ENCODE results near the gene TMEM63B. TPM values are rescaled to one million over a fixed set of nuclear protein-coding genes. Genes with fewer than 3 reads are reported as not detected.

Gene TMEM63B
- total RNA-seq, 1 donor from 2014 or later: 54.9 TPM

DNA sequence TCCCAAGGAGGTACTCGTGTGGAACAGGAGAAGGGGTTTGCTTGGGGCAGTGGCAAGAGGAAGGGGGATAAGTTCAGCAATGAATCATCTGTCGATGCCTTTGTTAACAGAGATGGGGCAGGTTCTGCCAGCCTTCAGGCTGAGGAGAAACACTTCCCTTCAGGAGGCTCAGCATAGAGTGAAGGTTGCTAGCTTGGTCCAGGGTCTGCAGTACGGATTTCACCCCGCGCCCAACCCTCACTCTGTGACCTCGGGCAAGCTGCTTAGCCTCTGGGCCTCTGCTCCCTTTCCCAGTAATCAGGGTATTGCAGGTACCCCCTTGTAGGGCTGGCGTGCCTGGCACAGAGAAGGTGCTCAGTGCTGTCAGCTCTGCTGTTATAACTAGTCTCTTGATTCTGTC lies 38.8 kb downstream of the TMEM63B start:
- Mint-ChIP-seq H3K27ac (no peak overlapping the region), H3K9me3 (no peaks in the 10 kb centered on the region), H3K4me3 (no peak overlapping the region), H3K4me1 (peaks cover 4% of the 10 kb centered on the region), H3K36me3 (no peaks in the 10 kb centered on the region), H3K27me3 (ENCODE audit: low read depth) (peaks cover 23% of the 10 kb centered on the region)
- no peak for DNase-seq (ENCODE audit: low spot score in 2 of 2, unreplicated experiment in 2 of 2)
- TF ChIP-seq, protein P1, sequence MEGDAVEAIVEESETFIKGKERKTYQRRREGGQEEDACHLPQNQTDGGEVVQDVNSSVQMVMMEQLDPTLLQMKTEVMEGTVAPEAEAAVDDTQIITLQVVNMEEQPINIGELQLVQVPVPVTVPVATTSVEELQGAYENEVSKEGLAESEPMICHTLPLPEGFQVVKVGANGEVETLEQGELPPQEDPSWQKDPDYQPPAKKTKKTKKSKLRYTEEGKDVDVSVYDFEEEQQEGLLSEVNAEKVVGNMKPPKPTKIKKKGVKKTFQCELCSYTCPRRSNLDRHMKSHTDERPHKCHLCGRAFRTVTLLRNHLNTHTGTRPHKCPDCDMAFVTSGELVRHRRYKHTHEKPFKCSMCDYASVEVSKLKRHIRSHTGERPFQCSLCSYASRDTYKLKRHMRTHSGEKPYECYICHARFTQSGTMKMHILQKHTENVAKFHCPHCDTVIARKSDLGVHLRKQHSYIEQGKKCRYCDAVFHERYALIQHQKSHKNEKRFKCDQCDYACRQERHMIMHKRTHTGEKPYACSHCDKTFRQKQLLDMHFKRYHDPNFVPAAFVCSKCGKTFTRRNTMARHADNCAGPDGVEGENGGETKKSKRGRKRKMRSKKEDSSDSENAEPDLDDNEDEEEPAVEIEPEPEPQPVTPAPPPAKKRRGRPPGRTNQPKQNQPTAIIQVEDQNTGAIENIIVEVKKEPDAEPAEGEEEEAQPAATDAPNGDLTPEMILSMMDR (IDR thresholded peaks at IDR 0.05; ENCODE audit: unreplicated experiment): no peak

DNA sequence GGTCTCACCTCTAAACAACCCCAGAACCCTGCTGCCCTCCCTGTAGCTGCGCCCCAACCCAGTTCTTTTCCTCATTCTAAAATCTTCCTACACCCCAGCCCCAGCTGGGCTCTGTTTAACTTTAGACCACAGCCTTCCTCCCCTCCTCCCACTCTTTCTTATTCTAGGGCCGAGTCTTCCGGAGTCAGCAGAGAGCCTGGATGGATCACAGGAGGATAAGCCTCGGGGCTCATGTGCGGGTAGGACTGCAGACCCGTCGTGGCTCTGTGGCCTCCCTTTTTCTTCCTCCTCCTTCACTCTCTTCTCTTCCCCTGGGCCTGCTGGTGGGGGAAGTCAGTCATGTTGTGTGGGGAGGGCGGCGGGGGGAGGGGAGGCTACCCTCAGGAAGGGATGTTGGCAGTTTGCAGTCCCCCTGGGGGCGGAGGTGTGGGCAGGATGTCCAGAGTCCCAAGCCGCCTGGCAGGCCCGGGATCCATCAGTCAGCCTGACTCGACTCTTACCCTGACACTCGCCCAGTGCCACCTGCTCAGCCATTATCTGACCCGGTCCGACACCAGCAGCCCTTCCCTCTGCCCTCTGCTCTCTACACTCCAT lies 39.3 kb downstream of the TMEM63B start:
- no peaks in the 10 kb centered on the region for H3K9me3 Mint-ChIP-seq
- H3K27ac Mint-ChIP-seq: no peak overlapping the region
- no peak overlapping the region for H3K4me3 Mint-ChIP-seq
- H3K4me1 Mint-ChIP-seq: peaks cover 4% of the 10 kb centered on the region
- TF ChIP-seq, protein P1 (IDR thresholded peaks at IDR 0.05; ENCODE audit: unreplicated experiment): no peak
- no peaks in the 10 kb centered on the region for H3K36me3 Mint-ChIP-seq
- peaks cover 27% of the 10 kb centered on the region for H3K27me3 Mint-ChIP-seq (ENCODE audit: low read depth)
- DNase-seq (ENCODE audit: low spot score in 2 of 2, unreplicated experiment in 2 of 2): no peak

DNA sequence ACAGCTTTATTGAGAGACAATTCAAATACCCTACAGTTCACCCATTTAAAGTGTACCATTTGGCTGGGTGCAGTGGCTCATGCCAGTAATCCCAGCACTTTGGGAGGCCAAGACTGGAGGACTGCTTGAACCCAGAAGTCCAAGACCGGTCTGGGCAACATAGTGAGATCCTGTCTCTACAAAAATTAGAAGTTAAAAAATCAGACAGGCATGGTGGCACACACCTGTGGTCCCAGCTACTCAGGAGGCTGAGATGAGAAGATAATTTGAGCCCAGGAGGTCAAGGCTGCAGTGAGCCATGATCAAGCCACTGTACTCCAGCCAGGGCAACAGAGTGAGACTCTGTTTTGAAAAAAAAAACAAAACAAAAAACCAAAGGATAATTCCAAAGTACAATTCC lies 40.2 kb downstream of the TMEM63B start:
- H3K27ac Mint-ChIP-seq: no peak overlapping the region
- TF ChIP-seq, protein P1 (IDR thresholded peaks at IDR 0.05; ENCODE audit: unreplicated experiment): no peak
- H3K36me3 Mint-ChIP-seq: no peaks in the 10 kb centered on the region
- H3K4me1 Mint-ChIP-seq: peaks cover 4% of the 10 kb centered on the region
- no peaks in the 10 kb centered on the region for H3K9me3 Mint-ChIP-seq
- no peak for DNase-seq (ENCODE audit: low spot score in 2 of 2, unreplicated experiment in 2 of 2)
- H3K27me3 Mint-ChIP-seq (ENCODE audit: low read depth): peaks cover 28% of the 10 kb centered on the region
- no peak overlapping the region for H3K4me3 Mint-ChIP-seq

DNA sequence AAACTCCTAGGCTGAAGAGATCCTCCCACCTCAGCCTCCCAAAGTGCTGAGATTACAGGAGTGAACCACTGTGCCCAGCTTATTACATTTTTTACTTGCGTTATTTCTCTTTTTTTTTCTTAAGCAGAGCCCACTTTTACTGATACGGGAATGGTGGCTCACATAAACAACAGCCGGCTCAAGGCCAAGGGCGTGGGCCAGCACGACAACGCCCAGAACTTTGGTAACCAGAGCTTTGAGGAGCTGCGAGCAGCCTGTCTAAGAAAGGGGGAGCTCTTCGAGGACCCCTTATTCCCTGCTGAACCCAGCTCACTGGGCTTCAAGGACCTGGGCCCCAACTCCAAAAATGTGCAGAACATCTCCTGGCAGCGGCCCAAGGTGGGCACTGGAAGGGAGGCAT lies 41.8 kb downstream of the TMEM63B start:
- TF ChIP-seq, protein P1 (IDR thresholded peaks at IDR 0.05; ENCODE audit: unreplicated experiment): no peak
- H3K27ac Mint-ChIP-seq: no peak overlapping the region
- no peaks in the 10 kb centered on the region for H3K36me3 Mint-ChIP-seq
- no peak overlapping the region for H3K4me3 Mint-ChIP-seq
- no peaks in the 10 kb centered on the region for H3K9me3 Mint-ChIP-seq
- DNase-seq (ENCODE audit: low spot score in 2 of 2, unreplicated experiment in 2 of 2): no peak
- peaks cover 26% of the 10 kb centered on the region for H3K27me3 Mint-ChIP-seq (ENCODE audit: low read depth)
- H3K4me1 Mint-ChIP-seq: peaks cover 4% of the 10 kb centered on the region

DNA sequence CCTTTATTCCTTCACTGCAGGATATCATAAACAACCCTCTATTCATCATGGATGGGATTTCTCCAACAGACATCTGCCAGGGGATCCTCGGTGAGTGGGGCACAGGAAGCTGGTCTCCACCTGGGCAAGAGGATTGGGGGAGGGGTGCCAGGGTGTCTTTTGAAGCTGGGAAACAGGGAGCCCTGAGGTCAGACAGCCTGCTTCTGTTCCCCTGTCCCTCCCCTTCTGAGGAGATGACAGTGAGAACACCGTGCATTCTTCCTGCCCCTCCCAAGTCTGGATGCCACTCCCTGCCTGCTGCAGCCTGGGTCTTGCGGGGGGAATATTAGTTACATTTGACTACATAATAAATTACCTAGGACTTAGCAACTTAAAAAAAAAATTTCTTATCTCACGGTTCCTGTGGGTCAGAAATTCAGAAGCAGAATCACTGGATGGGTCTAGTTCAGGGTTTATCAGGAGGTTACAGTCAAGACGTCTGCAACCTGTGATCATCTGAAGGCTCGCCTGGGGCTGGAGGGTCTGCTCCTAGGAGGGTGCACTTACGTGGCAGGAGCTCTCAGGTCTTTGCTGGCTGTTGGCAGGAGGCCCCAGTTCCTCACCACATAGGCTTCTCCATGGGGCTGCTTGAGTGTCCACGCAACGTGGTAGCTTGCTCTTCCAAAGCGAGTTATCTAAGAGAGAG lies 42.7 kb downstream of the TMEM63B start:
- Mint-ChIP-seq H3K36me3 (no peaks in the 10 kb centered on the region), H3K4me1 (peaks cover 4% of the 10 kb centered on the region), H3K4me3 (no peak overlapping the region), H3K27ac (no peak overlapping the region), H3K27me3 (ENCODE audit: low read depth) (peaks cover 22% of the 10 kb centered on the region), H3K9me3 (no peaks in the 10 kb centered on the region)
- no peak for DNase-seq (ENCODE audit: low spot score in 2 of 2, unreplicated experiment in 2 of 2)
- TF ChIP-seq, protein P1 (IDR thresholded peaks at IDR 0.05; ENCODE audit: unreplicated experiment): no peak
